GM21576 (cell line): ENCODE results near the gene TFEB.
A peak's percentile ranks its signal among the peaks of the same experiment; 100 is the strongest.

Source experiments
- ATAC-seq: cut with Tn5 transposase; IDR thresholded peaks from one replicate; pipeline ENCODE4 v1.9.1; 2021; ENCODE audit warnings: mild to moderate bottlenecking, moderate library complexity; ENCODE audit not compliant: unreplicated experiment

The TFEB gene

DNA sequence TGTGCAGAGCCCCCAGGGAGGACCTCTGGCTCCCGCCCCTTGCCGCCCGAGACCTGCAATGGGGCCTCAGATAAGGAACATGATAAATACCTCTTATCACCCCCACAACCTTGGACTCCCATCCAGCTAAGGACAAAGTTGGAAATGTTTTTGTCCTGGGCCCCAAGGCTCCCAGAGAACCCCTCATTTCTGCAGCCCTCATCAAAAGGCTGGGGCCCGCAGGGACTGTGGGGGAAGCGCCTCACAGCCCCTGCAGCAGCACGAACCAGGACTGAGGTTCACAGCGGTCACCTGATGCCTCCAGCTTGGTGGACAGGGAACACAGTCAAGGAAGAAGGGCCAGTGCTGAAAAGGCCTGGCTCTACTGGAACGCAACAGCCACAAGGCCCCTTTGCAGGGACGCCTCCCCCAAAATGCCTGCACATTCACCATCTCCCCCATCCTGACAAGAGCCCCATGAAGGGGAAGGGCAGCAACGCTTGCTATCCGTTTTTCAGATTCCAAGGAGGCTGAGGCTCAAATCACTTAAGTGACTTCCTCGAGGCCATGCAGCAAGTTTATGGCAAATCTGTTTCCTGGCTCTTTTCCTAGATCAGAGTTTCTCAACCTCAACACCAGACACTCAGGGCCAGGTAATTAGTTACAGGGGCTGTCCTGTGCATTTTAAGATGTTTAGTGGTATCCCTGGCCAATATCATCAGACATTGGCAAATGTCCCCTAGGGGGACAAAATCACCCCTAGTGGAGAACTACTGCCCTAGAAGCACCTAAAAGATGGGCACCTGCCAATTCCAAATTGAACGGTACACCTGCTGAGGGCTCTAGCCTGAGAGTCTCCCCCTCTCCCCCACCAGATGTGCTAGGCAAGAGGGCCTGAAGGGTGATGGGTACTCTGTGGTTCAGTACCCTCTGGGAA, 10.6 kb downstream of the TFEB start:
- ATAC-seq: no peak

DNA sequence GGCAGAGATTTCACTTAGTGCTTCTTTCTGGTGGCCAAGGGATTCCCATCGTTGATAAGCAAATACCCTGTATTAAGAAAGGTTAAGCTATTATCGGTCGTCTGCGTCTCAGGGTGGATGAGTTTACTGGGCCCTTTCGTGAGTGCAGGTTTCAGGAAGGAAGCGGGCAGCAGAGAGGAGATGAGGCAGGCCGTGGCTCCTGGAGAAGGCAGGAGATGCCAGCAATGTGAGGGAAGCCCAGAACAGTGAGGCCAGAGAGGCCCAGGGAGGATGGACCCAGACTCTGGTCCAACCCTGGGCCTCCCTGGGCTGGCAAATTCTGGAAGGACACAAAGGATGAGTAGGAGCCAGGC, 11.2 kb downstream of the TFEB start:
- no peak for ATAC-seq

DNA sequence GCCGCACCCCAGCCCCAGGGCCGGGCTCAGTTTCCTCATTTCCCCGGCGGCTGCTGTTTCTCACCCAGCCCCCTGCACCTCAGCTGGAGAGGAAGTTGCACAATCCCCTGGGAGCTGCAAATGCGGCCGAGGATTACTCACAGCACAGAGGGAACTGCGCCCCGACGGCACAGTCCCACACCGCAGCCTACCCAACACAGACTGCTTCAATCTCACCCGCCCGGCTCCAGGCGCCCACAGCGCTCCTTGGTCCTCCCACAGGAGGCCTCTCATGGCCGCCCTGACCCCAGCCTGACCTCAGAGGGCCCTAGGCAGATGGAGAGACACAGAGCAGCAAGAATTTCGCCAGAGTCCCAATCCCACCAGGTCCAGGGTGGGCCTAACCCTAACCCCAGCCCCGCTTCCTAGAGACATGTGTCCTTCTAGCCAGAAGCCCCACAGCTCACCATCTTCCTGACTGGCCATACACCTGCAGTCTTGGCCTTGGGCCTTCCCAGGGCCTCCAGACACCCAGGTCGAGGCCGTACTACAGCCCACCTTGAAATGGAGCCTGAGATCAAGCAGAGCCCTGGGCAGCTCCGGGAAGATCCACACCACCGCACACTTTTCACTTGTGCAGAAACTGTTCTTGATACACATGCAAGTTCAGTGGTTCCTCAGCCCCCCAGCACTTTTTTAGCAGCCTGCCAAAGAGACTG, 11.7 kb downstream of the TFEB start:
- peak; percentile 59 for ATAC-seq

DNA sequence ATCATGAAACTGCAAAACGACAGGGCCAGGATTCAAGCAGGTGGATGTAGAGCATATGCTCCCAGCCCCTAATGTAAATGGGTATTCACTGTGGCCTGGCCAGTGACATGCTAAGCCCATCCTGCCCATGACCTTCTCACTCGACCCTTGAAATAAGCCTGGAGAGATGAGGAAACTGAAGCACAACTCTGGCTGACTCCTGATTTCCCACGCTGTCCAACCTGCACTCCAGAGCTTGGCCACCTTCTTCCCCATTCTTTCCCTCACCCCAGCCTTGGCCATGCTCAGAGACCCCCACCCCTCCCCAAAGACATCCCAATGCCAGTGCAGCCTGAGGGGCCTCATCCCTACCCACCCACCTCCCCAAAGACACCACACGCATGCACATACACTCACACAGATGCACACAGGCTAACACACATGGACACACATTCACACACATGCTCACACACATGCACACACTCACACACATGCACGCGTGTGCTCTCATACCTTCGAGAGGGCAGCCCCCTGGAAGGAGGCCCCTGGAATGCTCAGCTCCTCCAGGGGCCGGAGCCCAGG, 12.4 kb downstream of the TFEB start:
- ATAC-seq: no peak

DNA sequence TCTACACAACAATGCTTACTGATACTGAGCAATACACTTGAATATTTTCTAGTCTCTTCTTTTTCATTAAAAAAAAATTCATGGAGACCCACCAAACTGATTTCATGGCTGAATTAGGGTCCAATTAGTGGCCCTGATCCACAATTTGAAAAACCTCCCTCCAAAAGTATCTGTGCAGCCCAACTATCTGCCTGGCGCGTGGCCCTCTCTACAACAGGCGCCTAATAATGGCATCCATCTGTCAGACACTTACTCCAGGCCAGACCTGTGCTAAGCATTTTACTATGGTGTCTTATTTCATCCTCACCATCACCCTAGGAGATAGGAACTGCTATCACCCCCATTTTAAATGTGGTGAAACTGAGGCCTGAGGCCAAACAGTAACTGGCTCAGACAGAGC, 14.0 kb downstream of the TFEB start:
- no peak for ATAC-seq

DNA sequence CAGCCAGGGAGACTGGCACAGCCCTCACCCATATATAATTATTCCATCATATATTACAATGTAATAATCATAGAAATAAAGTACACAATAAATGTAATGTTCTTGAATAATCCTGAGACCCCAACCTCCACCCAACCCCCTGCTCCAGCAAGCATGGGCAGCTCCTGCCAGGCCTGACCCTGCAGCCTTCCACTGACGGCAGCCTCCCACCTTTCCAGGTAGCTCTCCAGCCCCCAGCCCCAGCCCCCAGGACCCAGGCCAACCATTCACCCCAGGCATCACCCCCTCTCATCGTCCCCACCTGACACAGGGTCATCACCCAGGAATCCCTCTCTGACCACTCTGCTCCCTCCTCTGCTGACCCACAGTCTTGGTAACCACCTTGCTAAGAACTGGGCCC, 14.6 kb downstream of the TFEB start:
- no peak for ATAC-seq

DNA sequence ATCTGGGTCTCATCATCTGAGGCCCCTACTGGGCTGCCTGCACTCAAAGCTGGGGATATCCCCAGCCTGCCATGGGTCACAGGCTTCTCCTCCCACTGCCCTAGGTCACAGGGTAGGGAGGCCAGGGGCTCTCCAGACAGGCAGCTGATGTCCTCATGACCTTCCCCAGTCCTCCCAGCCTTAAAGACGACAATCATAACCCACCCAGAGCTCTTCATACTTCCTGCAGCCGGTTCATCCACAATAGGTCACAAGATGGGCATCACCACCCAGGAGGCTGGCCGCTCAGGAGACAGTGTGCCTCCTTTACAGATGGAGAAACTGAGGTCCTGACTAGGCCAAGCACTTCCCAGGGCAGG, 15.2 kb downstream of the TFEB start:
- ATAC-seq: no peak

DNA sequence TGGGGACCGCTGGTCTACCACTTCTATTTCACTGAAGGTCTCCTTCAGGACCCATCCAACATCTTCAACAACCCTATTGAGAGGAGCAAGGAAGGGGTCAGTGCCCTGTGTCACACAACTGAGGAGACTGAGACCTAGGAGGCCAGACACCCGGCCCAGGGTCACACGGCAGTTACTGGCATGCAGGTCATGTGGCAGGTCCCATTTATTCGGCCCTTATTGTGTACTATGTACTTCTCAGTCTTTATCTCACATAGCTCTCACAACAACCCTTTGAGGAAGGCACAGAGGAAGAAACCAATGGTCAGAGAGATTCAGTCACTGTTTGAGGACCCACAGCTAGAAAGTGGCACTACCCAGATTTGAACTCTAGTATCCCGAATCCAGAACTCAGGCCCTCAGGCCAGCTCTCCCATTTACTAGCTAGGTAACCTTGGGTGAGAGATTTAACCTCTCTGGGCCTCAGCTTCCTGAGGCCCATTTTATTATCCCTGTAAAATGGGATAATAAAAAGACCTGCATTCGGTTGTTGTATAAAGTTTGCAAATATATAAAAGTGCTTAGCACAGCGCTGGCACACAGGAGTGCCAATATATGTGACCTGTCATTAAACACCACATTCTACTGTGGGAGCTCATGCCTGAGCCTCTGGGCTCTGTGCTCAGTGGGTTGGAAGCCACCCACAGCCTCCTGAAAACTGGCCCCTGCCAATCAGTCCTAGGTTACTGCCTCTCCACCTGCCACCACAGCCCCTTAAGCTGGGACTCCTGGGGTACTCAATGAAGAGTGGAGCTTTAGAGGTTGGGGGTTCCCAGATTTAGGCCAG, 15.8 kb downstream of the TFEB start:
- ATAC-seq: no peak

DNA sequence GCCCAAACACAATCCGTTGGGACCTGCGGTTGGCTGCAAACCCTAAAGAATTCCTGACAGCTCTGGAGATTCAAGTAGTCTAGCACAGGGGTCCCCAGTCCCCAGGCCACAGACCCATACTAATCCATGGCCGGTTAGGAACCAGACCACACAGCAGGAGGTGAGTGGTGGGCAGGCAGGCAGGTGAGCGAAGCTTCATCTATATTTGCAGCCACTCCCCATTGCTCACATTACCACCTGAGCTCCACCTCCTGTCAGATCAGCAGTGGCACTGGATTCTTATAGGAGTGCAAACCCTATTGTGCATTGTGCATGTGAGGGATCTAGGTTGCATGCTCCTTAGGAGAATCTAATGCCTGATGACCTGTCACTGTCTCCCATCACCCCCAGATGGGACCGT, 16.6 kb downstream of the TFEB start:
- no peak for ATAC-seq

DNA sequence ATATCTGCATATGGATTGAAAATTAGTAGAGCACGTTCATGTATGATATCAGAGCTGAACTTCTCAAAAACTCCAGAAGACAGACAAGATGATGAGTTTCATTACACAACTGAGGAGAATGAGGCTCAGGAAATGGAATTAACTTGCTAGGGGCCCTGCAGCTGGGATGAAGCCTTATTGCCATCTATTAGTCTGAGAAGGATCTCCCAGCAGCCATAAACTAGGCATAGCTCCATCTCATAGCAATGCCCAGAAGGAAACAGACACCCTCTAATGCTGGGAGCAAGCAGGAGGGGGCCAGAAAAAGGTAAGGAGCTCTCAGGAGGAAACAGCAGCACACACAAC, 18.0 kb downstream of the TFEB start:
- ATAC-seq: no peak

DNA sequence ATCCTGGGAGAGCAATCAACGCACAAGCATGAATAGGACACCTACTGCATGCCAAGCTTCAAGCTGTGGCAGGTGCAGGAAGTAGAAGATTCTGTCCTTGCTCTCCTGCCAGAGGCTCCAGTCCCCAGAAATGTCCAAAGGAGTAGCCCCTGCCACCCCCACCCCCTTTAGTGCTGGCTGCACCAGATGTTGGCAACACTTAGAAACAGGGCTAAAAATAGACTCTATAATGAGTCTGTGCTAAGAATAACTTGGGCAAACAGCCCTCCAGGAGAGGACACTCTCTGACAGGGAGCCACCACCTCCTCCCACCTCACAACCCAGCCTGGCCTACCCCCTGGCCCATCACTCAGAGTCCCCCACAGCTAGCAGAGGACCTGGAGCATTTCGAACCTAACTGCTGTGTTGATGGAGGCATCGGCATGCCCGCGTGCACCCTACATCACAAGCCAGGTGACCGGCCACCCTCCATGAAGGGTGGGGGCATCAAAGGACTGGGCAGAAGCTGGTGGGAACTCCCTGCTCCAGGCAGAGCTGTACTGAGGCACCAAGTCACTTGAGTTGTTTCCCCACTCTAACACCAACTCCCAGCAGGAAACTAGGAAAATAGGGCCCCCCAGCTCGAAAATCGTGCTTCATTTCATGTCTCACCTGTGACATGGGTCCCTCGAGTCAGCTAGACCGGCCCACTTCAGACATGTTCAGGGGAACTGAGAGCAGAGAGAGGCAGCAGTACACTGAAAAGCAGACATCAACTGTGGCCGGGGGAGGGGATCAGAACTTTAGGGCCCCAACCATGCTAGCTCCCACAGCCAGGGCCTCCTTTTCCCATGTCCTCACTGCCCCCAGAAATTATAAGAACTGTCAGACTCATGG, 18.7 kb downstream of the TFEB start:
- ATAC-seq: no peak

DNA sequence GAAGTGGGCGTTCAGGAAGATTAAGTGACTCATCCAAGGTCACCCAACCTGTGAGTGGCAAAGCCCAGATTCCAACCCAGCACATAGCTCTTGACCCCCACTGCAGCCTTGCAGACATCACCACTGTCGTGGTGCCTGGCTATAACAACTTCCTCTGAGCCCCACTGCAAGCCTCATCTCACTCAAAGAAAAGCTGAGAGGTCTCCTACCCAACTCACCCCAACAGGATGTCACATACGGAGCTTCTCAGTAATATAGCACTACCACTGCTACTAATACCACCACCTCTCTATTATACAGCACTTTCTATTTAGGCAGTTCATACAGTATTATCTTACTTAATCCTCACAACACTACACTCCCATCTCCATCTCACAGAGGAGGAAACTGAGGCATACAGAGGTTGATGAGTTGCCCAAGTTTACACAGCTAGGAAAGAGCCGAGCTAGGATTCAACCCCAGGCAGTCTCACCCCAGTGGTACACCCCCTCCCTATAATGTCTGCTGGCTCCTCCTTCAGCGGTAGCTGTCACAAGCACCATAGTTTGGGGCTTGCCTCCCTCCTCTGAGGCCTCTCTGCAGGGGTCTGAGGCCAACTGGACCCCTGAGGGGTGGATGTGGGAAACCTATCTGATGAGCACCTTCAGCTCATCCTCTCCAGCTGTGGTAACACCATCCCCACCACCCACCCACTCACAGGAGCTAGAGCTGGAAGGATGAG, 19.5 kb downstream of the TFEB start:
- ATAC-seq: no peak

DNA sequence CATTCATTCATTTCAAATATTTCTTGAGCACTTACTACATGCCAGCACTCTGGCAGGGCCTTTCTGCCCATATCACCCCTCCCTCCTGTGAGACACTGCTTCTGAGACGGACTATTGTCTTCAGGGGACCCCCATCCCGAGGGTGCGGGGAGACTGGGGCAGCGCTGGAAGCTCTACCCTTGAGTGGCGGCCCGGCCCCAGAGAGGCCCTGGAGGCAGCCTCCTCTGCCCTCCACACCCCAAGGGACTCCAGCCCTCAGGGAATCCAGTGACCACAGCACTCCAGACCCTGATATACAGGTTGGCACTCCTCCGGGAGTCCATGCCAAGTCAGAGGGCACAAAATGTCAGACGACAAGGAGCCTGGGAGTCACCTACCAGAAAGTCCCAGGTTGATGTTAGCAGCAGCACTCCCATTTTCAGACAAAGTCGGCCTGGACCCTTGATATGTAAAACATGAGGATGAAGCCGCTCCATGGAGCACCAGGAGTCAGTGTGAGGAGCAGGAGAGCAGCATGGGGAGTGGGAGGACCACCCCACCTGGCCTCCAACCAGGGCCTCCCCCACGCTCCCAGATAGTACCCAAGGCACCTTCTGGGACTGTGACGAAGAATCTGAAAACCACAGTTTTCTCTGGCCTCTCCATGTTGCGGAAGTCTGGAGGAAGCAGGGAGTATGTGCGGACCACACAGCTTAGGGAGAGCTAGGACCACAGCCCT, 20.7 kb downstream of the TFEB start:
- no peak for ATAC-seq

DNA sequence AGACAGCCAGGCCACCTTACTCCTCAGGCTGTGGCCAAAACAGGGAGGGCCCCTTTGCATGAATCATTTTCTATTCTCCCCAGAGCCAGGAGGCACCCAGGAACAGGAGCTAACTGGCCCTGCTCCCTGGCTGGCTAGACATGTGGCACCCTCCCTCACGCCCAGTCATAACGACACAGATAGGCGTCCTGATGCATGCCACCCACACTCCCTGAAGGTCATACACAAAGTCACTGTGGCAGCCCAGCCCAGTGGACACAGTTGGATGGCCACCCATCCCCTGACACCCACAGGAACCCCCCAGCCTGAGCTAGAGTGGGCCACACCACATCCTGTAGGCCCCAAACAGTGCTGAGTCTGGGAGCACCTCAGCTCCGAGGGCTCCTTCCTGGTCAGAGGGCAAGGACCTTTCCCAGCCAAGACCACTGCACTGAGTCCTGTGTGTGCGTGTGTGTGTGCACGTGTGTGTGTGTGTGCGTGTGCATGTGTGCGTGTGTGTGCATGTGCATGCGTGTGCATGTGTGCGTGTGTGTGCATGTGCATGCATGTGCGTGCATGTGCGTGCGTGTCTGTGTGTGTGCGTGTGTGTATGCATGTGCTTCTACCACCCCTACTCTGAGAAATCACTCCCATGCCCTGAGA, 21.6 kb downstream of the TFEB start:
- peak; percentile 49 for ATAC-seq

DNA sequence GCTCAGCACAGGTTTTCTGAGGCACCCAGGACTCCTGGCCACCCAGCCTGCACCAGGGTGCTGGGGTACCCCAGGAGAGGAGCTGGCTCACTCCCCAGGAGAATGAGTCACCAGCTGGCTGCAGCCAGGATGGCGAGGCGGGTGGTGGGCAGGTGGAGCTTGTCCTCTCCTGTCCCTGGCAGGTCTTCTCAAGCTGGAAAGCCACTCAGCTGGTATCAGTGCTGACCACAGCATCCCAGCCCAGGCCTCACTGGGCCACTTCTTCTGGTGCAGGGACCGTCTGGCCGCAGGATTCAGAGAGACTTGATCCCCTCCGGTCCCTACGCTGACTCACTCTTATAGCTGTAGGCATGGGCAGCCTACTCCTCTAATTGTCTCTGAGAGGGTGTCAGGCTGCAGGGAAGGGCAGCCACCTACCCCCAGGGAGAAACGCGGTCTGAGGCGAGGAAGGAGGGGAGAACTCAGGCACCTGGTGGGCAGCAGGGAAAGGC, 22.2 kb downstream of the TFEB start:
- peak; percentile 9 for ATAC-seq

DNA sequence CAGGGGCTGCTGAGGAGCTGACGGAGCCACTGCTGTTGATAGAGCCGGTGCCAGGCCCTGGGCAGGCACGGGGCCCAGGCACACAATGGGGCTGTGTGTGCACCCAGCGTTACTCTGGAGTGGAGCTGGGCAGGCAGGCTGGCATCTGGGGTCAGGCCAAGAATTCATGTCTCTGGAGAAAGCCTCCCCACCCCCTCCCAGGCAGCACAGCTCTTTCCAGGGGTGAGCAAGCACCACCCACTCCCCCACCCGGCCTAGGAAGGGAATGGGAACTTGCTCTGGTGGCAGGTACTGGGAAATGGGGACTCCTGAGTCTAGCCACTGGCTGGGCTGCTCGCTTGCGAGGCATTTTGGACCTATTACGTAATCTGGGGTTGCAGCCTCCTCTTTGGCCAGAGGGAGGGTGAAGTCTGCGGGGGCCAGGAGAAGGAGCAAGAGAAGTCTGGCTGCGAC, 22.7 kb downstream of the TFEB start:
- no peak for ATAC-seq

DNA sequence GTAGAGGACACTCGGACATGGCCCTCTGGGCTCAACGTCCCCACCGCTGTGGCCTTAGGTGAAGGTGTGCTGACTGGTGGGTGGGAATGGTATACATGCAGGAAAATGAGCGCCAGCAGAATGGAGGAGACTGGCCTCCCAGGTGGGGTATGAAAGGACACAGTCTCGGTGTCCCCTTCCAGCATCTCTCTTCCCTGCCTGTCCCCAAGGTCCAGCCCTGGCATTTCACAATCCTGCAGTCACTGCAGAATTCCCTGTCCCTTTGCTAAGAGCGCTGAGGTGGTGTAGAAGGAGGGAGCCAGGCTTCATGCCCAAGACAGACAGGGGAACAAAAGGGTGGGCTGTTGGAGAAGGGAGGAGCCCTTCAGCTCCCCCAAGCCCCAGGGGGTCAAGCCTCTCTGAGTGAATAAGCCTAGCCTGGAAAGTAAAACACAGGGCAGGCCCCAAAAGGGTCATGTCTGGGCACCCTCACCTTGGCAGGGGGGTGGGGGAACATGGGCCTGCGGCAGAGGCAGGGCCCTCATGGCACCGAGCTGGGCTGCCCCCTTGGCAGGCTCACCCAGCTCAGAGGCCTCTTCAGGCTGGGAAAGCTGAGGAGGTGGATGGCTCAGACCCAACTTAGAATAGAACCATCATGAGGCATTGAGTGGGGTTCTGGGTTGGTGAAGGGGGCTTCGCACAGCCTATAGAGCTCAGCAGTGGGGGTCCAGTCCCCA, 23.9 kb downstream of the TFEB start:
- ATAC-seq: no peak

DNA sequence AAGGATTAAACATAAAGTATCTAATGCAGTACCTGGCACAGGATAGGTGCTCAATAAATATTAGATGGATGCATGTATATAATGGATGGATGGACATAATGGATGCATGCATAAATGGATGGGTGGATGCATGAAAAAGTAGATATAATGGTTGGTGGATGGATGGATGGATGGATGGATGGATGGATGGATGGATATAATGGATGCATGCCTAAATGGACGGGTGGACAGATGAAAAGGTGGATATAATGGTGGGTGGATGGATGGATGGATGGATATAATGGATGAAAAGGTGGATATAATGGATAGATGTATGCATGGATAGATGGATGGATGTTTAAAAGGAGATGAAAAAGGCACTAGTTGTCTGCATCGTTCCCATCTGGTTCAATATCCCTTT, 26.0 kb downstream of the TFEB start:
- no peak for ATAC-seq
